Ovary (tissue), 3 donors: Measurements from ENCODE around the gene TUB.

Source experiments
- CTCF ChIP-seq, 3 donors: fragments of 450-650 bp in 2 of 3; fragments of 200-600 bp in 1 of 3; IDR thresholded peaks; one replicate each; pipeline versions ENCODE4 v1.5.1 to v1.8.0; 2016 to 2022; ENCODE audit warnings: antibody characterized with exemption in 3 of 3, mild to moderate bottlenecking in 1 of 3
- EP300 ChIP-seq: sonication (generic); formaldehyde crosslinking; IDR thresholded peaks from one replicate; pipeline ENCODE4 v1.6.1; 2017; ENCODE audit warnings: antibody characterized with exemption
- POLR2A ChIP-seq: fragments of 450-650 bp; IDR thresholded peaks from one replicate; pipeline ENCODE4 v1.6.1; 2017; ENCODE audit warnings: antibody characterized with exemption, mild to moderate bottlenecking, moderate library complexity
- donor health status: DM: no; HTN: no; CAD: no.

DNA sequence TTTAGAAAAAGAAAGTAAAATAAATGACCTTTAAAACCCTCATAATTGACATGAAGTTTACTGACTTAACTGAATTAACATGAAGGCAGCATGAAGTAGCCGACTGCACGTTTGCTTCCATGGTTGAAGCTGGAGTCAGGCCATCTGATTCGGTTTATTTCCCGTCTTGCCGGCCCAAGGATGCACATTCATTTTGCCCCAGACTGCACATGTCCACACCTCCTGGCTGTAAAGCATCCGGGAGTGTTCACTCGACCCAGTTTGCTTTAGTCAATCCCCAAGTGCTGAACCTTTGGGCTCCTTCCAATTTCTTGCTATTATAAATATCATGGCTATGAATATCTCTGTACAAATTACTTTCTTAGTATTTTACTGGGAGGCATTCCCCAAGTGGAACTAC is 17.7 kb upstream of the TUB start:
- TF ChIP-seq CTCF (IDR thresholded peaks at IDR 0.05) (no peak), POLR2A (no peak), EP300 (no peak)
